Heart left ventricle (tissue), 16 donors: ENCODE measurements around the gene MLLT10. TPM values are rescaled to one million over a fixed set of nuclear protein-coding genes. Genes with fewer than 3 reads are reported as not detected.
A peak's percentile ranks its signal among the peaks of the same experiment; 100 is the strongest.
"Not testable (repeated sequence)": the region's sequence is repeated elsewhere in the genome, so short reads cannot be mapped to it uniquely, and the experiment has no call there.

Experiments used
- ATAC-seq, 4 donors: fragments of 200-7000 bp; cut with Tn5 transposase; one replicate each; pipeline ENCODE4 v1.9.1; 2020 to 2022; ENCODE audit warnings: moderate library complexity in 4 of 4, mild to moderate bottlenecking in 3 of 4, moderate number of reproducible peaks in 1 of 4
- DNase-seq, 5 donors: peaks; one replicate each; pipeline ENCODE4 v3.0.0-alpha.2; 2020
- H3K27ac ChIP-seq, 12 donors: fragments of 200-600 bp; sonication (generic) in 4 of 12; one replicate each; pipeline versions ENCODE4 v1.5.0 to v1.8.0; 2016 to 2022; ENCODE audit warnings: mild to moderate bottlenecking in 2 of 12
- H3K27me3 ChIP-seq, 9 donors: fragments of 200-600 bp; sonication (generic) in 2 of 9; one replicate each; pipeline versions ENCODE4 v1.5.1 to v1.8.0; 2016 to 2022; ENCODE audit warnings: mild to moderate bottlenecking in 3 of 9
- H3K36me3 ChIP-seq, 9 donors: fragments of 200-600 bp; sonication (generic) in 2 of 9; one replicate each; pipeline versions ENCODE4 v1.5.0 to v1.8.0; 2018 to 2022; ENCODE audit warnings: mild to moderate bottlenecking in 2 of 9
- H3K4me1 ChIP-seq, 12 donors: fragments of 200-600 bp; sonication (generic) in 4 of 12; one replicate each; pipeline versions ENCODE4 v1.5.0 to v1.8.0; 2016 to 2022; ENCODE audit warnings: mild to moderate bottlenecking in 3 of 12
- H3K4me3 ChIP-seq, 12 donors: fragments of 200-600 bp; sonication (generic) in 4 of 12; one replicate each; pipeline versions ENCODE4 v1.5.0 to v1.8.0; 2017 to 2022; ENCODE audit warnings: mild to moderate bottlenecking in 9 of 12, moderate library complexity in 4 of 12
- H3K9me3 ChIP-seq, 12 donors: fragments of 200-600 bp; sonication (generic) in 4 of 12; one replicate each; pipeline versions ENCODE4 v1.5.0 to v1.8.0; 2016 to 2022; ENCODE audit warnings: mild to moderate bottlenecking in 1 of 12
- CTCF ChIP-seq, 12 donors: fragments of 200-600 bp; sonication (generic) in 4 of 12; IDR thresholded peaks; one replicate each; pipeline versions ENCODE4 v1.5.0 to v1.8.0; 2018 to 2022; ENCODE audit warnings: antibody characterized with exemption in 12 of 12, mild to moderate bottlenecking in 5 of 12
- POLR2A ChIP-seq, 2 donors: fragments of 450-650 bp; IDR thresholded peaks; one replicate each; pipeline ENCODE4 v1.6.1; 2017; ENCODE audit warnings: antibody characterized with exemption in 2 of 2, mild to moderate bottlenecking in 2 of 2, moderate library complexity in 2 of 2
- WGBS, 4 donors: extraction: QIAGEN DNeasy Blood & Tissue Kit in 2 of 4; methylation state at CpG; one replicate each; pipeline versions ENCODE4 v1.1.5 to v1.1.7; 2013 to 2018; 5-methylcytosine and 5-hydroxymethylcytosine counted together
- intact Hi-C, 10 donors: fragments of 100-400 bp; cut with DNase I; formaldehyde crosslinking; loops; one replicate each; pipeline versions ENCODE4 v1.11.1 to v1.14.2; 2022
- polyA plus RNA-seq, 2 donors: library from polyadenylated mRNA; stranded (reverse); fragments of 200-250 nt; gene quantifications; one replicate each; pipeline ENCODE4 v1.2.3, GENCODE V29; 2013
- total RNA-seq, 9 donors: library from RNA; depleted of rRNA in 2 of 9; stranded (reverse); fragments of >200 nt in 2 of 9; fragmentation: NEBNext Ultra II Directional in 3 of 9; extraction: Animal tissue kit (Norgen Biotek cat#: 25700) in 3 of 9; gene quantifications; one replicate each; pipeline versions ENCODE4 v1.1.0 to v1.2.4, GENCODE V29; 2016 to 2023
- donor health status: ischemic (EF 13 %, LVEDD 7.1; RV severe dilation, severe dysfunction).
- donor health status: healthy with polysubstance abuse.
- donor health status: DM: no; HTN: yes; CAD: no.
- donor health status: DM: no; HTN: no; CAD: no.
- donor health status: ischemic (EF 25% LVEDD 6.9; RV normal size, moderate dysfunction).
- donor health status: ischemic (EF 25% LVEDD 5.7; RV mildly dilated, moderate dysfunction).
- donor health status: healthy.
- donor health status: DM: yes; HTN: yes; CAD: no.
- donor health status: ischemic (EF 35%, LVEDD 5.7; RV mildly dilated, moderate dysfunction).
- donor health status: nonischemic (EF 11% LVEDD 7.7; RV severe dilation, severe dysfunction).
- donor health status: DM: yes; HTN: yes; CAD: no.
- donor health status: PGD.
- donor health status: ischemic (EF 29% LVEDD 5.4; RV normal size, mild dysfunction).
- donor health status: nonischemic (EF 23%, LVEDD 6.1; RV moderate dilation, normal function).

MLLT10 gene
- total and polyA plus RNA-seq, 11 donors, result 16.0 to 30.7 (median 25.2) TPM

DNA sequence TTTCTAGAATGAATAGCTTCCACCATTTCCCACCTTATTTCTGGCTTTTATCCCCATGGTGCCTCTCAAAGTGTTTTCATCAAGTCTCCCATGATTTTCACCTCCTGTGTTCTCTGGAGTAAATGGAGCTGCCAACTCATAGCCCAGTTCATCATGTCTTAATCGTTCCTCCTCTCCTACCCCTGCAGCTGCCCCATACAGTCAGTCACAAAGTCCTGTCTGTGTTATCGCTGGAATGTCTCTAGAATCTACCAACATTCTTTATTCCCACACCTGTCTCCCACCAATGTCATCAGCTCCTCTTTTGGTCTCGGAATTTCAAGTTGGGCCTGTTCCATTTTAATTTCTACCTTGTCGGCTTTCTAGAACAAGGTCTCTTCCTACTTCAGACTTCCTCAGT, 178.9 kb downstream of the MLLT10 start:
- intact Hi-C loops, result no loop called here
- no peaks in the 10 kb centered on the region for H3K27me3 ChIP-seq
- peaks cover 0 to 45% (median 32%) of the 10 kb centered on the region in 9 donors for H3K36me3 ChIP-seq
- H3K27ac ChIP-seq, result no peak overlapping the region
- H3K4me3 ChIP-seq, result no peak overlapping the region
- WGBS, 4 donors, result 85 to 88% (median 87%) methylated on average over 4 of the region's 4 CpGs
- TF ChIP-seq POLR2A (IDR thresholded peaks at IDR 0.05) (no peak), CTCF (IDR thresholded peaks at IDR 0.05) (no peak)
- no peaks in the 10 kb centered on the region for H3K9me3 ChIP-seq
- peaks cover 0 to 18% (median 5%) of the 10 kb centered on the region in 12 donors for H3K4me1 ChIP-seq
- ATAC-seq, result no peak
- DNase-seq, result no peak

GRCh38 chr10:21715531-21716195, 181.6 kb downstream of the MLLT10 start:
- DNase-seq (no peak), ATAC-seq (peak; percentile 39 to 57 (median 50))
- intact Hi-C loops, result no loop called here
- peaks cover 0 to 63% (median 47%) of the 10 kb centered on the region in 9 donors for H3K36me3 ChIP-seq
- H3K4me3 ChIP-seq, result no peak overlapping the region
- TF ChIP-seq POLR2A (IDR thresholded peaks at IDR 0.05) (no peak), CTCF (IDR thresholded peaks at IDR 0.05) (no peak)
- H3K4me1 ChIP-seq, result peaks cover 0 to 15% (median 0%) of the 10 kb centered on the region in 12 donors
- H3K27ac ChIP-seq, result no peak overlapping the region
- H3K27me3 ChIP-seq, result no peaks in the 10 kb centered on the region
- H3K9me3 ChIP-seq, result no peaks in the 10 kb centered on the region
- WGBS, 4 donors, result 50 to 60% (median 58%) methylated on average over 2 of the region's 2 CpGs

- peaks cover 0 to 56% (median 47%) of the 10 kb centered on the region in 9 donors for H3K36me3 ChIP-seq
- DNase-seq, H3K27me3 ChIP-seq, H3K9me3 ChIP-seq, H3K27ac ChIP-seq, intact Hi-C loops, H3K4me3 ChIP-seq, ATAC-seq: not testable (repeated sequence)
- peaks cover 0 to 15% (median 0%) of the 10 kb centered on the region in 12 donors for H3K4me1 ChIP-seq
- 88 to 95% (median 91%) methylated on average over 3 of the region's 3 CpGs for WGBS, 4 donors
These were observed 183.5 kb downstream of the MLLT10 start for GRCh38 chr10:21717437-21718054.

GRCh38 chr10:21719502-21719901, 185.5 kb downstream of the MLLT10 start:
- Histone ChIP-seq H3K36me3 (peaks cover 0 to 45% (median 35%) of the 10 kb centered on the region in 9 donors), H3K27ac (no peak overlapping the region), H3K9me3 (no peaks in the 10 kb centered on the region), H3K4me1 (peaks cover 0 to 20% (median 7%) of the 10 kb centered on the region in 12 donors), H3K4me3 (no peak overlapping the region), H3K27me3 (no peaks in the 10 kb centered on the region)
- no peak for TF ChIP-seq CTCF (IDR thresholded peaks at IDR 0.05)
- TF ChIP-seq POLR2A (IDR thresholded peaks at IDR 0.05), result no peak
- WGBS, 4 donors, result 65 to 77% (median 74%) methylated on average over 1 of the region's 1 CpG
- no peak for ATAC-seq
- intact Hi-C loops, result no loop called here
- no peak for DNase-seq
